Neutrophil (primary cell): ENCODE results near the gene CHRNA7.

Experiments
- H3K27ac ChIP-seq: fragments of 200-600 bp; sonication (generic); 2 replicates; pipeline ENCODE4 v1.5.1; 2016; ENCODE audit warnings: mild to moderate bottlenecking, moderate library complexity
- H3K27me3 ChIP-seq: fragments of 200-600 bp; sonication (generic); 2 replicates; pipeline ENCODE4 v1.6.0; 2016; ENCODE audit warnings: mild to moderate bottlenecking
- H3K36me3 ChIP-seq: fragments of 200-600 bp; sonication (generic); 2 replicates; pipeline ENCODE4 v1.5.1; 2017
- H3K4me1 ChIP-seq, 2 experiments: fragments of 200-600 bp in 1 of 2; sonication (generic) in 1 of 2; 1 replicate in 1 of 2; 2 replicates in 1 of 2; pipeline versions ENCODE4 v1.5.1 to v1.6.1; 2013 to 2016; ENCODE audit warnings: low read depth in 1 of 2, low read length in 1 of 2, mild to moderate bottlenecking in 1 of 2, moderate library complexity in 1 of 2; ENCODE audit not compliant: control insufficient read depth in 1 of 2, insufficient read depth in 1 of 2
- H3K4me3 ChIP-seq, 2 experiments: fragments of 200-600 bp in 1 of 2; sonication (generic) in 1 of 2; 1 replicate in 1 of 2; 2 replicates in 1 of 2; pipeline ENCODE4 v1.5.1; 2013 to 2016; ENCODE audit warnings: low read depth in 1 of 2, low read length in 1 of 2, mild to moderate bottlenecking in 1 of 2, moderate library complexity in 1 of 2
- H3K9me3 ChIP-seq: fragments of 200-600 bp; sonication (generic); 2 replicates; pipeline ENCODE4 v1.5.1; 2016
- TF ChIP-seq, protein P1 (sequence below): fragments of 200-600 bp; sonication (generic); IDR thresholded peaks from 2 replicates; pipeline ENCODE4 v1.5.1; 2016; ENCODE audit warnings: antibody characterized with exemption

CHRNA7 gene

DNA sequence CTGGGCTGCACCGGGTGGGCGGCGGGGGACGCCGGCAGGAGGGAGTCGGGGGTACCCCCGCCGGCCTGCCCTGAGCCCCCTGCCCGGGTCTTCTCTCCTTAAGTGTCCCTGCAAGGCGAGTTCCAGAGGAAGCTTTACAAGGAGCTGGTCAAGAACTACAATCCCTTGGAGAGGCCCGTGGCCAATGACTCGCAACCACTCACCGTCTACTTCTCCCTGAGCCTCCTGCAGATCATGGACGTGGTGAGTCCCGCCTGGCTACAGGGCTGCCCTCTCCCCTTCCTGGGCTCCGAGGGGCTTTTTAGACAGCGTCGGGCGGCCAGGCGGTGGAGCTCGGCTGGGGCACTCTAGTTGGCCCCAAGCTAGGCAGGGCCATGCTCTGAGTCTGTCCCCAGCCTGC, 480 bp downstream of the CHRNA7 start:
- no peaks in the 10 kb centered on the region for H3K9me3 ChIP-seq
- no peak overlapping the region for H3K27ac ChIP-seq
- H3K4me3 ChIP-seq = no peak overlapping the region
- no peaks in the 10 kb centered on the region for H3K36me3 ChIP-seq
- TF ChIP-seq, protein P1, sequence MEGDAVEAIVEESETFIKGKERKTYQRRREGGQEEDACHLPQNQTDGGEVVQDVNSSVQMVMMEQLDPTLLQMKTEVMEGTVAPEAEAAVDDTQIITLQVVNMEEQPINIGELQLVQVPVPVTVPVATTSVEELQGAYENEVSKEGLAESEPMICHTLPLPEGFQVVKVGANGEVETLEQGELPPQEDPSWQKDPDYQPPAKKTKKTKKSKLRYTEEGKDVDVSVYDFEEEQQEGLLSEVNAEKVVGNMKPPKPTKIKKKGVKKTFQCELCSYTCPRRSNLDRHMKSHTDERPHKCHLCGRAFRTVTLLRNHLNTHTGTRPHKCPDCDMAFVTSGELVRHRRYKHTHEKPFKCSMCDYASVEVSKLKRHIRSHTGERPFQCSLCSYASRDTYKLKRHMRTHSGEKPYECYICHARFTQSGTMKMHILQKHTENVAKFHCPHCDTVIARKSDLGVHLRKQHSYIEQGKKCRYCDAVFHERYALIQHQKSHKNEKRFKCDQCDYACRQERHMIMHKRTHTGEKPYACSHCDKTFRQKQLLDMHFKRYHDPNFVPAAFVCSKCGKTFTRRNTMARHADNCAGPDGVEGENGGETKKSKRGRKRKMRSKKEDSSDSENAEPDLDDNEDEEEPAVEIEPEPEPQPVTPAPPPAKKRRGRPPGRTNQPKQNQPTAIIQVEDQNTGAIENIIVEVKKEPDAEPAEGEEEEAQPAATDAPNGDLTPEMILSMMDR = no peak
- peaks cover 86% of the 10 kb centered on the region for H3K27me3 ChIP-seq
- H3K4me1 ChIP-seq = no peaks in the 10 kb centered on the region

DNA sequence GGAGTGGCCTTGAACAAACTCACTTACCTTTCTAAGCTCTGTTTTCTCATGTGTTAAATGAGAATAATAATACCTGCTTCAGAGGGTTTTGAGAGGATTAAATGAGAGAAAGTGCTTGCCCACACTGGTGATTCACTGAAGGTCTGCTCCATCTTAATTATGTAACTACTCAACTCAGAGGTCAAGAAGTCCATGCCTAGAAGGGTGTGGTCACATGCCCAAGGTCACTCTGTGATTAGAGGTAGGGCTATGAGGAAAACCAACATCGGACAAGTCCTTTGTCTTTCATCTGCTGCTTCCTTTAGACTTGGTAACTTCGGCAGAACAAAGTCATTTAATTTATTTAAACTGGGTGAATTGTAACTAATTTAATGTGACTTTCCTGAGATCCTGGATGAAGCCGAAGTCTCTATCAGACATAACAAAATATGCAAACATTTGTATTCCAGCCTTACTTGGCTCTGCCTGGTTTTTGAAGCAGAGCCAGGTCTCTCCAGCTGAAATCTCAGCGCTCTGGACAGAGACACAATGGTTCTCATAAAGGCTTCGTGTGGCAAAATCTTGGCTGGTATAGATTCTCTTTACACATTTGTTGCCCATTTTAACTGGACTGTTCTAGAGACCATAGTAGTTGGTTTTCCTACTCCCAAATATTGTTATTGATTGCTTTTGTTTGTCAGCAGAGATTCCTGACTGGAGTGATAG, 3.0 kb downstream of the CHRNA7 start:
- TF ChIP-seq, protein P1 = no peak
- no peaks in the 10 kb centered on the region for H3K9me3 ChIP-seq

DNA sequence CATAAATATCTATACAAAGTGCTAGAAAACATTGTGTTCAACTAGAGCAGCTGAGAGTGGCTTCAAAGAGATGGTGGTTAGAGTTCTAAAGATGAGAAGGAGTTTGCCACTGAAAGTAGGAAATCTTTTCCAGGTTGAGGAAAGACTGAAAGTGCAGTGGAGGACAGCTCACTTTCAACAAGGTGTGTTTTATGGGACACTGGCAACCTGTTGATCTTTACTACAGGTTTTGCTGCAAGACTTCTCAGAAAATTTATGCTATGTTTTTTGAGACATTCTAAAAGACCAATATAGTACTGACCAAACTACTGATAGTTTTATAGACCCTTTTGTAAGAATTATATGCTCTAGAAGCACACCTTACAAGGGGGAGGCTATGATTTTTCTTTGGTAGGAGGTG, 3.8 kb downstream of the CHRNA7 start:
- Histone ChIP-seq H3K27ac (no peak overlapping the region), H3K4me3 (no peak overlapping the region), H3K4me1 (no peaks in the 10 kb centered on the region), H3K9me3 (no peaks in the 10 kb centered on the region), H3K36me3 (no peaks in the 10 kb centered on the region), H3K27me3 (peaks cover 60% of the 10 kb centered on the region)
- TF ChIP-seq, protein P1 = no peak

More for the DNA sequence above, 3.0 kb downstream of the CHRNA7 start:
- Histone ChIP-seq H3K36me3 (no peaks in the 10 kb centered on the region), H3K27ac (no peak overlapping the region), H3K27me3 (peaks cover 68% of the 10 kb centered on the region), H3K4me1 (no peaks in the 10 kb centered on the region), H3K4me3 (no peak overlapping the region)

GRCh38 chr15:32035285-32035684, 5.0 kb downstream of the CHRNA7 start:
- H3K27ac ChIP-seq = no peak overlapping the region
- no peaks in the 10 kb centered on the region for H3K4me1 ChIP-seq
- H3K36me3 ChIP-seq = no peaks in the 10 kb centered on the region
- peaks cover 48% of the 10 kb centered on the region for H3K27me3 ChIP-seq
- no peaks in the 10 kb centered on the region for H3K9me3 ChIP-seq
- H3K4me3 ChIP-seq = no peak overlapping the region
- TF ChIP-seq, protein P1 = no peak

DNA sequence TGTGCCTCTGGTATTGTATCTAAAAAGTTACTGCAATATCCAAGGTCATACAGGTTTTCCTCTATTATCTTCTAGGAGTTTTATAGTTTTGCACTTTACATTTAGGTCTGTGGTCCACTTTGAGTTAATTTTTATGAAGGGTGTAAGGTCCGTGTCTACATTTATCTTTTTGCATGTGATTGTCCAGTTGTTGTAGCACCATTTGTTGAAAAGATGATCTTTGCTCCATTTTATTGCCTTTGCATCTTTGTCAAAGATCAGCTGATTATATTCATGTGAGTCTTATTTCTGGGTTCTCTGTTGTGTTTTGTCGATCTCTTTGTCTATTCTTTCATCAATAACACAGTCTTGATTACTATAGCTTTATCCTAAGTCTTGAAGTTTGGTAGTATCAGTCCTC, 6.7 kb downstream of the CHRNA7 start:
- Histone ChIP-seq H3K27me3 (peaks cover 31% of the 10 kb centered on the region), H3K9me3 (no peaks in the 10 kb centered on the region), H3K36me3 (no peaks in the 10 kb centered on the region), H3K4me1 (no peaks in the 10 kb centered on the region), H3K4me3 (no peak overlapping the region), H3K27ac (no peak overlapping the region)
- TF ChIP-seq, protein P1 = no peak
